A673 (cell line): ENCODE measurements around the gene APAF1. TPM values are rescaled to one million over a fixed set of nuclear protein-coding genes. Genes with fewer than 3 reads are reported as not detected.
"Not testable (repeated sequence)": the region's sequence is repeated elsewhere in the genome, so short reads cannot be mapped to it uniquely, and the experiment has no call there.

Experiments used
- Bru-seq: library from RNA; stranded (reverse); fragments of 400-500 nt; gene quantifications from one replicate; lab custom pipeline; 2021; lab: Mats Ljungman, UMichigan
- BruChase-seq, 2 experiments: library from RNA; stranded (reverse); fragments of 400-500 nt; gene quantifications; one replicate each; lab custom pipeline; 2021; lab: Mats Ljungman, UMichigan
- BruUV-seq: library from RNA; stranded (reverse); fragments of 400-500 nt; replicated peaks from 2 replicates; lab custom pipeline; 2021; lab: Mats Ljungman, UMichigan
- CTCF ChIA-PET: fragments of 300-600 bp; sonication (Branson Sonifier 250); formaldehyde crosslinking; loops from one replicate; lab custom pipeline; 2022; ENCODE audit warnings: antibody characterized with exemption; lab: Charles Lee
- POLR2A ChIA-PET: fragments of 300-600 bp; sonication (Branson Sonifier 250); formaldehyde crosslinking; loops from one replicate; lab custom pipeline; 2022; ENCODE audit warnings: antibody characterized with exemption; ENCODE audit not compliant: low non-redundant PET; lab: Charles Lee
- DNase-seq: peaks from one replicate; pipeline ENCODE4 v3.0.0-alpha.2; 2015; ENCODE audit warnings: low spot score
- H3K27ac ChIP-seq: fragments of 200-600 bp; sonication (generic); 2 replicates; pipeline ENCODE4 v1.5.1; 2016; ENCODE audit warnings: mixed run types, low read depth, mild to moderate bottlenecking, mixed read lengths, antibody characterized with exemption, low read length; ENCODE audit not compliant: poor library complexity, severe bottlenecking
- H3K27me3 ChIP-seq: fragments of 200-600 bp; sonication (generic); replicated peaks from 2 replicates; pipeline ENCODE4 v1.6.1; 2017; ENCODE audit warnings: mixed run types, low read depth, mild to moderate bottlenecking, mixed read lengths, antibody characterized with exemption, low read length; ENCODE audit not compliant: insufficient read depth, poor library complexity
- H3K36me3 ChIP-seq: fragments of 200-600 bp; sonication (generic); 2 replicates; pipeline ENCODE4 v1.6.1; 2016; ENCODE audit warnings: mixed run types, mild to moderate bottlenecking, mixed read lengths, antibody characterized with exemption, low read length; ENCODE audit not compliant: insufficient read depth, poor library complexity, severe bottlenecking
- H3K4me1 ChIP-seq: fragments of 200-600 bp; sonication (generic); 2 replicates; pipeline ENCODE4 v1.6.1; 2017; ENCODE audit warnings: mixed run types, mild to moderate bottlenecking, mixed read lengths, antibody characterized with exemption, low read length; ENCODE audit not compliant: insufficient read depth, poor library complexity, severe bottlenecking
- H3K4me3 ChIP-seq: fragments of 200-600 bp; sonication (generic); 2 replicates; pipeline ENCODE4 v1.5.1; 2016; ENCODE audit warnings: low read depth, mixed run types, mild to moderate bottlenecking, mixed read lengths, low read length; ENCODE audit not compliant: poor library complexity, severe bottlenecking
- H3K9me3 ChIP-seq: fragments of 200-600 bp; sonication (generic); 2 replicates; pipeline ENCODE4 v1.6.1; 2016; ENCODE audit warnings: mixed run types, low read depth, mild to moderate bottlenecking, mixed read lengths, antibody characterized with exemption, low read length; ENCODE audit not compliant: poor library complexity, severe bottlenecking
- CTCF ChIP-seq: fragments of 300-800, 200-600 bp; sonication (generic); conservative IDR thresholded peaks from 2 replicates; pipeline ENCODE4 v1.5.1; 2017; ENCODE audit warnings: low read depth, mild to moderate bottlenecking, antibody characterized with exemption, low read length, moderate library complexity, mixed read lengths
- EZH2 ChIP-seq: fragments of 200-600 bp; sonication (generic); IDR thresholded peaks from 2 replicates; pipeline ENCODE4 v1.6.1; 2017; ENCODE audit warnings: borderline replicate concordance, low read depth, mild to moderate bottlenecking, mixed read lengths, antibody characterized with exemption, low read length; ENCODE audit not compliant: poor library complexity, severe bottlenecking
- intact Hi-C: fragments of 100-400 bp; cut with micrococcal nuclease; formaldehyde crosslinking; loops from one replicate; pipeline ENCODE4 v1.10.0; 2022; ENCODE audit not compliant: unreplicated experiment
- long read RNA-seq: library from polyadenylated mRNA; stranded (forward); transcript quantifications from one replicate; pipeline ENCODE4 v2.0.0, GENCODE V29; 2022
- total RNA-seq: library from RNA; stranded (reverse); gene quantifications from 2 replicates; pipeline ENCODE4 v1.2.3, GENCODE V29; 2021

The APAF1 gene
- total RNA-seq (24.2 and 28.4 TPM in 2 replicates), Bru-seq, nascent RNA (percentile 69 among the genes with signal in this experiment), BruChase-seq, experiment 1, labeled RNA remaining after a 2-hour chase (percentile 71 among the genes with signal in this experiment), BruChase-seq, experiment 2, labeled RNA remaining after a 6-hour chase (percentile 72 among the genes with signal in this experiment)
- long read RNA-seq, full-length matches to known transcripts, result 2 of 4 reads
- long read RNA-seq, partial matches to known transcripts, result 1 of 4 reads
- long read RNA-seq, other reads (novel, unspliced or antisense), result 1 of 4 reads

- Histone ChIP-seq H3K27me3 (no peaks in the 10 kb centered on the region), H3K4me3 (peak within 1 kb of the TSS; percentile 85), H3K9me3 (no peaks in the 10 kb centered on the region), H3K4me1 (peaks cover 10% of the 10 kb centered on the region), H3K36me3 (peaks cover 19% of the 10 kb centered on the region), H3K27ac (peak within 1 kb of the TSS; percentile 88)
- no TSS peak for BruUV-seq
- CTCF ChIA-PET, result interaction anchor here (0.6 kb wide), 1 partner anchor 50 kb away, joined by 3 read pairs; no protein-coding TSS in a partner anchor
- peak; percentile 98 for DNase-seq
- no peak for TF ChIP-seq EZH2
- no peak for TF ChIP-seq CTCF
- intact Hi-C loops, result loop anchor here (5.0 kb wide), 1 partner anchor 43 kb away; no protein-coding TSS in a partner anchor
- POLR2A ChIA-PET, result no interaction called here
Observed at GRCh38 chr12:98644712-98645571, at the start of gene APAF1, which contains the start of gene IKBIP. APAF1 (plus strand) TSS chr12:98645290; CDS start chr12:98648360, 3,070 bp downstream. IKBIP (minus strand) TSS chr12:98644788; CDS start chr12:98644701, 87 bp downstream.

GRCh38 chr12:98597313-98597712 lies 47.8 kb upstream of the APAF1 start:
- H3K4me3 ChIP-seq, H3K27ac ChIP-seq, intact Hi-C loops, H3K27me3 ChIP-seq, DNase-seq, CTCF ChIA-PET, H3K9me3 ChIP-seq, BruUV-seq: not testable (repeated sequence)
- POLR2A ChIA-PET, result interaction anchor here (0.6 kb wide), 1 partner anchor 165 kb away, joined by 3 read pairs; no protein-coding TSS in a partner anchor
- peaks cover 12% of the 10 kb centered on the region for H3K4me1 ChIP-seq
- H3K36me3 ChIP-seq, result peaks cover 72% of the 10 kb centered on the region

- H3K27ac ChIP-seq, result no peak overlapping the region
- TF ChIP-seq CTCF (no peak), EZH2 (no peak)
- H3K9me3 ChIP-seq, result no peaks in the 10 kb centered on the region
- no peaks in the 10 kb centered on the region for H3K4me1 ChIP-seq
- intact Hi-C loops, result loop anchor here (5.0 kb wide), 1 partner anchor 40 kb away; the partner anchor contains the start of gene IKBIP
- CTCF ChIA-PET, result no interaction called here
- H3K27me3 ChIP-seq, result no peaks in the 10 kb centered on the region
- no peak for DNase-seq
- POLR2A ChIA-PET, result no interaction called here
- H3K4me3 ChIP-seq, result no peak overlapping the region
- BruUV-seq, result no TSS peak
- peaks cover 76% of the 10 kb centered on the region for H3K36me3 ChIP-seq
Observed at GRCh38 chr12:98601924-98602323, 43.2 kb upstream of the APAF1 start.
